GM19324 (cell line): ENCODE measurements around the gene HS3ST3B1.

ENCODE experiments used
- ATAC-seq: cut with Tn5 transposase; IDR thresholded peaks from one replicate; pipeline ENCODE4 v1.9.1; 2021; ENCODE audit warnings: mild to moderate bottlenecking, moderate library complexity; ENCODE audit not compliant: unreplicated experiment, low FRiP score

Gene HS3ST3B1

DNA sequence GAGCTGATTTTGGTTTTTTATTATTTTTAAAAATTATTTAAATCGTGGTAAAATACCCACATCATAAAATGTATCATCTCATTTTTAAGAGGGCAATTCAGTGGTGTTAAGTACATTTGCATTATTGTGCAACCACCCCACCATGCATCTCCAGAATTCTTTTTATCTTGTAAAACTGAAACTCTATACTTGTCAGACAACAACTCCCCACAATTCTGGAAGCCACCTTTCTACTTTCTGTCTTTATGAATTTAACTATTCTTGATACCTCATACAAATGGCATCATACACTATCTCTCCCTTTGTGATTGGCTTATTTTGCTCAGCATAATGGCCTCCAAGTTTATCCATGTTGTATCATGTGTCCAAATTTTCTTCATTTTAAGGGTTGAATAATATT lies 97.9 kb downstream of the HS3ST3B1 start:
- ATAC-seq: no peak
